HG02885 (cell line): ENCODE results near the gene ASTN2.

Experiments
- ATAC-seq: cut with Tn5 transposase; IDR thresholded peaks from one replicate; pipeline ENCODE4 v1.9.1; 2021; ENCODE audit warnings: mild to moderate bottlenecking; ENCODE audit not compliant: unreplicated experiment, poor library complexity

ASTN2 gene

DNA sequence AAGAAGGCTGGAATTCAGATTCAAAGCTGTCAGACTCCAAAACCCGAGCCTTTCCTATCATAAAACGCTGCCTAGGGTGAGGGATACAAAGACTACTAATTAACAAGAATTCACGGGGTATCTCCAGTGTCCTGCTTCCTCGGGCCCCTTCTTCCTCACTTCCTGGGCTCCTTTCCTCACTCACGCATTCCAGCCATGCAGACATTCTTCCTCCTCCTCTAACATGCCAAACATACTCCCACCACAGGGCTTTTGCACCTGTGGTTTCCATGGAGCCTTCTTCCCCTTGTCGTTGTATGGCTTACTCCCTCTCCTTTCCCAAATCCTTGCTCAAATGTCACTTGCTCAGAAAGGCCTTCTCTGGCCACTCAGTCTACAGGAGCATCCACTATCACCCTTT is 919.1 kb downstream of the ASTN2 start:
- ATAC-seq, result no peak

DNA sequence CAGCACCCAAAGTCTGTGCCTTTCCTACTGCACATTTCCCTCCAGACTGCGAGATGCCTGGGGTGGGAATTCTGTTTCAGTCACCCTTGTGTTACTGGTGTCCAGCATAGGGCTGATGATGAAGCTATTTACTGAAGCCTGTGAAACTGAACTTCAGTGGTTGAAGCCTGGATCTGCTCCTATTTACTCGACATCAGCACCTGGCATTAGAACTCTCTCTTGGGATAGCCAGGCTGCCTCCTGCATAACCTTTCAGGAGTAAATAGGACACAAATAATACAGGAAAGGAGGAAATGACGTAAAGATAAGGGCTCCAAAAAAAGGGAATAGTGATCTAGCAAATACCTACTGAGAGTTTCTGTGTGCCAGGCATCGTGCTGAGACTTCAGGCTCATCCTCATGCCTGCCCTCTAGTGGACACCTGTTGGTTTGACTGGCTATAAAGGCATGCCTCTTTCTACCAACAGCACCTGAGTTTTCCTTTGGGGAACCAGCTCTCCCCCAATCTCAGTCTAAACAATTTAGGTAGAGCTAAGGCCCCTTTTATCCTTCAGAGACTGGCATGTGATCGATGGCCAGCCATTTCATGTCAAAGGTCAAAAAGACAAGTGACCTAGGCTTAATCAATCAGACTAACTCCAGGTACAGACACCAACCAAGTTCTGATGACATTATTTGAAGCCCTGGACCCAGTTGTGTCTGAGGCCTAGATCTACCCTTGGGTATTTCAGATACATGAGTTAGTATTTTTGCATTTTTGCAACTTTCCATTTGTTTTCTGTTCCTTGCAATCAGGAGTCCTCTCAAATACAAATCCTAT is 919.8 kb downstream of the ASTN2 start:
- peak; percentile 80 for ATAC-seq

DNA sequence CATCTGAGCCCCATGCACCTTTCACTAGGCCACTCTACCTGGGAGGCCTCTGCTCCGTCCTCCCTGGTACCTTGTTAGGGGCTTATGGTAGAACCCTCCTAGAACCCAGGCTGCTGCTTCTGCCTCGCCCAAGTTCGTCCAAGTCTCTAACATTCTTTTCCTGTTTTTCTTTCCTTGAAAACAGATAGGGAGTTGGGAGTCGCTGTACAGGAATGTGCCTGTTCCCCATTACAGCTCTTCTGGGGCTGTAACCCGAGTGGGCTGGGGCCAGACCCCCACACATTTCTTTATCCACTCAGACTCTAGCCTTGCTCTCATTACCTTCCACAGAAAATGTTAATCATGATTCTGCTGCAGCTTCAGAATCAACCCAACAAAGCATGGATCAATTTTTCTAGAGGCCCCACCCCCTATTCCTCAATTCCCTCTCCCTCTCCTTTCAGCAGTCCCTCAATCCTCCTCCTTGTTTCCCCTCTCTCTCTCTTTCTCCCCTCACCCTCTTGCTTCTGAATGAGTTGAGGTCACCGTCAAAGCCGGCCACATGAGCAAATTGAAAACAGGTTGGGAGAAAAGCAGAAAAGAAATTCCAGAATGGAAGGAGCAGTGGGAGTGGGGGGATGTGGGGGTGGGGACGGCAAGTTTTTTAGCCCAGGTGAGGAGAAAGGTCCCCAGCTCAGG is 921.5 kb downstream of the ASTN2 start:
- no peak for ATAC-seq

DNA sequence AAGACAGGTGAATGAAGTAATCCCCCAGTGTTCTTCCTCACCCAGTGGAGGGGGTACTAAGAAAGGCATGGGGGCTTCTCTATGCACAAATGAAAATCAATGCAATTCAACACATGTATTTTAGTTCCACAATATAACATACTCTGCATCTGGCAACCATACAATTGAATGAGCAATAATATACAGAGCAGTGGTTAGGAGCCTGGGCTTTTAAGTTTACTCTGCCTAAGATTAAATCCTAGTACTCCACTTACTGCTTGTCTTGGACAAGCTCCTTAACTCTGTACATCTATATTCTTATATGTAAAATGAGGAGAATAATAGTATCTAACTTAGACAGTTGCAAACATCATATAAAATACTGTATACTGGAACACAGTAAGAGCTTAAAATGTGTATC is 923.2 kb downstream of the ASTN2 start:
- ATAC-seq, result no peak

DNA sequence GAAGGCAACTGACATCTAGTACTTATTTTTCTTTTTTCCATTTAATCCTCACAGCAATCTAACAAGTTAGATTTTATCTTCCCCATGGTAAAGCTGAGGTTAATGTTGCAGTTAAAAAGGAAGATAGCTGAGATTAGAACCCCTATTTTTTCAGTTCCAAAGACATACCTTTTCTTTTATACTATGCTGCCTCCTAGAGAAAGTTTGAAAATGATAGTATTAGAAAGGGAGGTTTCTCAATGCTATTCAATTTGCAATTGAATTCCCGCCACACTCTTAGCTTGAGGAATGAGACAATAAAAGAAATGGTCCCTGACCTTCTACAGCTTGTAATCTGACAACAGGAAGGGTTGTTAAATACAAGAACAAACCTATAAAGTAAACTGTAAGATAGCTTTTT is 923.6 kb downstream of the ASTN2 start:
- no peak for ATAC-seq

DNA sequence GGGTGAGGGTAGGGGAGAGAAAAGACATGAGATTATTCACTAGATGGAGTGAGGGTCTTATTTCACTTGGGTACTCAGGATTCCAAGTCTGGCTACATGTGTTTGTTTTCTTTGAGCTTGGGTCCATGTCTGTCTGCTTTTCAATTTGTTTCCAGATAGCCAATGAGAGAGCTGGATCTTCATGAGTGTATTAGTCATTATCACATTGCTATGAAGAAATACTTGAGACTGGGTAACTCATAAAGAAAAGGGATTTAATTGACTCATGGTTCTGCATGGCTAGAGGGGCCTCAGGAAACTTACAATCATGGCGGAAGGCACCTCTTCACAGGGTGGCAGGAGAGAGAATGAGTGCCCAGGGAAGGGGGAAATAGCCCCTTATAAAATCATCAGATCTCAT is 924.5 kb downstream of the ASTN2 start:
- no peak for ATAC-seq

DNA sequence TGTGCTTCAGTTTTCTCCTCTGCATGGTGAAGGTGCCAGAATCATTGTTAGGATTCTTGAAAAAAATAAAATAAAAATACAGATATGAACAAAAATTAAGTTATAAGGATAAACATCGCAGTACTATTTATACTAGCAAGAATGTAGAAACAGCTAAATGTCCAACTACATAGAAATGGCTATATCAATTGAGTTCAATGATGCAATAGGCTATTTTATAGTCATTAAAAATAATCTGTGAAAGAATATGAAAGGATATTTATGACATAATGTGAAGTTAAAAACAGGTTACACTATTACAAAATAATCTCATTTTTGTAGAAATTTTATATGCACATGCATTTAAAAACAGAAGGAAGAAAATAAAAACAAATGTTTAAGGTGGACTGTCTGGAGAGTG is 926.5 kb downstream of the ASTN2 start:
- ATAC-seq, result no peak

DNA sequence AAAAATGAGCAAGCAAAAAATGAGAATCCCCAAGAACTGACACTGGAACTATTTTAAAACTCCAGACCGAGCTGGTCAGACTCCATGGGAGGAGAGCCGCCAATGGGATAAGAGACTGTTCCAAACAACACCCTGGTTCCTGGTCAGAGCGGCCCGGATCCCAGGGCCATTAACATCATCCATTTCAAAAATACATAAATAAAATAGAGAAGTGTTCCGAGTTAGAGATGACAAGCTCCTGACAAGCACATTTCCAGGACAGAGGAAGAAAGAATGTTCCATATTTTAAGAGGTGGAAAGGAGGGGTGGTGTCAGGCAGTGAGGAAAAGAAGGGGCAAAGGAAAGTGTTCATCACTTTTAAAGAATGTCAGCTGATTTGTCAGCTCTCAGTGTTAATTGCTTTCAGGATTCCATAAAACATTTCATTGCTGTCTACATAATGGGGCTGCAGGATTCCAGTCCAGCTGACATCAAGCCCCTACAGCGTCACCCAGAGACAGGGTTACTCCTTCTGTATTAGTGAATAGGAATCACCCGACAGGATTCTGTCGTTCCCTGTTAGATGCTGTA is 930.3 kb downstream of the ASTN2 start:
- no peak for ATAC-seq

DNA sequence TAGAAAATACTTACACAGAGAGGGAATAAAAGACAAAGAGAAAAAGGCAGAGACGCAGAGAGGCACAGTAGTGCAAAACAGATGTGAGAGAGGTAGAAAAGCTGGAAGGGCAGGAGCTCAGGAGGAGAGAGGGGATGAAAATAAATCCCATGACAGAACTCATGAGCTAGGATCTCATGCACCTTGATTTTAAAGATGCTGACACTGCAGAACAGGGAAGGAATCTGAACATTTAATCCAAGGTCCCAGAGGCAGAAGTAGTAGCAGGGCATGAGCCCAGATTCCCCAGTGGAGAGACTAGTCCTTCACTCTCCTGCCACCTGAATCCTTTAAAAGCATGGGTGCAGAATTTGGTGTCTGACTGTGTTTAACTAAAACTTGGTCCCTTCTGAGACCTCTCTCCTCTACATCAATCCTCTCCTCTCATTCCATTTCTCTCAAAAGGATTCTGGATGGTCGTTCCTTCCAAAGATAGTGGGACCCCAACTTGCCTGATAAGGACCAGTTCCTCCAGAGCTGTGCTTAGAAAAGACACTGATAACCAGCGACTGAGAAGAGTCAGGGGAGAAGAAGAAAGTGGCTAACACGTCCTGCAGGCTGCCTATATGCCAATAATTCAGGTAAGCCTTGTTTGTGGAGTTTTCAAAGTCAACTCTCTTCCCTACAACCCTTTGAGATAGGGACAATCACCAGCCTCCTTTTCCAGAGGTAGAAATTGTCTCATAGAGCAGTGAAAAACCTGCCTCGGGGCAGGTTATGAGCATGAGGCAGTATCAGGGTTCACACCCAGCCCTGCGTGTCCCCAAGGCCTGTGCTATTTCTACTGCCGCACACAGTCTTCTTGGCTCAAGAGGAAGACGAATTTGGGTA is 931.0 kb downstream of the ASTN2 start:
- no peak for ATAC-seq

DNA sequence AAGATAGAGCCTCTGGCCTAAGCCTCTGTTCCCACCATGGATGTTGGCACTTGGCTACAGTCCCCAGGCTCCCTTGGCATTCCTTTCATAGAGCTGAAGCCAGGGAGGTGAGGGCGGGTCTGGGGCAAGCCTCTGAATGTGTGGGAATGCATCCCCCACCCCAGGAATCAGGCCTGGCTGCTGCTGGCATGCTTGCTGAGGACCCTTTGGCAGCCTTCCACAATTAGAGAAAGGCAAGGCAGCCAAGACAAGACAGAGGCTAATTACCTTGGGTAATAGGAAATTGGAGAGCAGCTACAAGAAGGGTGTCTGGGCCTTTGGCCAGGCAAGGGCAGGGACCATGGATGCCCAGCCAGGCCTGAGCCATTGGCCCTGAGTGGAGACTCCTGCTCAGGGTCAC is 932.1 kb downstream of the ASTN2 start:
- ATAC-seq, result no peak

DNA sequence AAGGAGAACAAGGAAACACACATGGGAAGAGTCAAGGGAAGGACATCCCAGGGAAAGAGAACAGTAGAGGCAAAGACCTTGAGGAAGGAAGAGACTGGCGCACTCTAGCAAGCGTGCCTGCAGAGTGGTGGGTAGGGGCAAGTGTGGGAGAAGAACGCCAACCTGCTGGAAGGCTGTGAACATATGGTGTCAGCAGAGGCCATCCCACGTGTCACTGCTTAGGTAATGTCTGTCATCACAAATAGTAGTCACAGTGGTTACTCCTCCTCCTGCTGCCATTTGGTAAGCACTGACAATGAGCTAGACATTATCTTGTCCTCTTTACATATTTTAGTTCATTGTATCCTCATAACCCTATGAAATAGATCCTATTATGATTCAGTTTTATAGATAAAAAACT is 934.2 kb downstream of the ASTN2 start:
- ATAC-seq, result no peak

DNA sequence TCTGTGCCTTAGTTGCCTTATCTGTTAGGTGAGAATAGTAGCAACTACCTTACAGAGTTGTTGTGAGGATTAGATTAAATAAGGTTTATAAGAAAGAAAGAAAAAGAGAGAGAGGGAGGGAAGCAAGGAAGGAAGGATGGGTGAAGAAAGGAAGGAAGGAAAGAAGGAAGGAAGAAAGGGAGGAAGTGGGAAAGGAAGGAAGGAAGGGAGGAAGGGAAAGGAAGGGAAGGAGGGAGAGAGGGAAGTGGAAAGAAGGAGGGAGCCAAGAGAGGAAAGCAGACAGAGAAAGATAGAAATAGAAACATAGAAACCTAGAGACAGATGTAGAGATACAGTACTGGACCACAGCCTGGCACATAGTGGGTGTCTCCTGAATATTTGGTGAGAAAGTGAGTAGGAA is 934.9 kb downstream of the ASTN2 start:
- ATAC-seq, result no peak

DNA sequence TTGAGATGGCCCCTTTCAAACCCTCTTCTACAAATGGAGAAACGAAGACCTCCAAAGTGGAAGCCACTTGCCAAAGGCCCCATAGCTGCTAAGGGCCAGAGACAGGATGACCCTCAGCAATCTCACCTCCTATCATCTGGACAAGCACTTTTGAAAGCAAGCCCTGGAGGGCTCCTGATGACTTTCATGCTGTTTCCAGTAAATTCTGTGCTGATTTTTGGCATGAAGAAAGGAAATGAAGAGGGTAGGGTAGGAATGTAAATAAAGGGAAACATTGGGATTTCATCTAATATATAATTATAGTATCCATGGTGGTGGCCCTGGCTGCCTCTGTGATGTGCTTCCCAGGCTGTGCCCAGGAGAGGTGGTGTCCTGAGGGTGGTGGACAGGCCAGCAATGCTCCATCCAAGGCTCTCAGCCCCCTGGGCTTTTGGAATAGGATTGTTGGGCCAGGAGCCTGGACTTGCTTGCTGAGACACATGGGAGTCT is 935.8 kb downstream of the ASTN2 start:
- ATAC-seq, result no peak

DNA sequence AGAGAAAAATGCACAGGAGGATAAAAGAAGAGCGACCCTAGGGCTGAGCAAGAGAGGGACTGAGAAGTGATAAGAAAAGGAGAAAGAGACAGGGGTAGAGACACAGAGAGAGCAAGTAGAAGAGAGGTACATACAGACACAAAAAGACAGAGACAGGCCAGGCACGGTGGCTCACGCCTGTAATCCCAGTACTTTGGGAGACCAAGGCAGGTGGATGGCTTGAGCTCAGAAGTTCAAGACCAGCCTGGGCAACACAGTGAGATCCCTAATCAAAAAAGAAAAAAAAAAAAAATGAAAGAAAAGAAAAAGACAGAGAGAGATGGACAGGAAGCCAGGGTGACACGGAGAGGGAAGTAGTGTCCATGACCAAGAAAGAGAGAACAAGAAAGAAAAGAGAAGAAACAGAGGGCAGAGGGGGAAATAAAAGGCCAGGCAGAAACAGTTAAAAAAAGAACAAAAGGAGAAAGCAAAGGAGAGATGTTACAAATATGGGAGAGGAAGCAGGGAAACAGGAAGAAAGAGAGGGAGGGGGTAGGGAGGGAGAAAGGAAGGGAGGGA is 937.2 kb downstream of the ASTN2 start:
- ATAC-seq, result no peak

DNA sequence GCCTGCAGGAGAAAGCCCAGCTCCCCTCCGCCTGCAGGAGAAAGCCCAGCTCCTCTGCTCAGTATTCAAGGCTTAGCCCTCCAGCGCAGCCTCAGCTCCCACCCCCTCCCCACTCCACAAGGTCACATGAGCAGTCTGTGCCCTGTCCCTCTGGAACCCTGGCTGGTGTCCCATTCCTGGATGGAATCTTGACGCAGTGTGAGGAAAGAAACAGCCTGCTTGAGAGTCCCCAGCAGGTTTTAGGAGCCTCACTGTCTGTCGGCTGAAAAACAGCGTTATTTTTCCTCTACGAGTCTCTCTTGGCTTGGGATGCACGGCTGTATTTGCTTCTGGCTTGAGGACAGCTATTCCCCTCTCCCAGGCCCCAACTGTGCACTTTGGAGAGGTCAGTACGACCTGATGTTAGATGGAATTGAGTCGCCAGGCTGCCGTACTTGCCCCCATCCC is 937.9 kb downstream of the ASTN2 start:
- ATAC-seq, result no peak

DNA sequence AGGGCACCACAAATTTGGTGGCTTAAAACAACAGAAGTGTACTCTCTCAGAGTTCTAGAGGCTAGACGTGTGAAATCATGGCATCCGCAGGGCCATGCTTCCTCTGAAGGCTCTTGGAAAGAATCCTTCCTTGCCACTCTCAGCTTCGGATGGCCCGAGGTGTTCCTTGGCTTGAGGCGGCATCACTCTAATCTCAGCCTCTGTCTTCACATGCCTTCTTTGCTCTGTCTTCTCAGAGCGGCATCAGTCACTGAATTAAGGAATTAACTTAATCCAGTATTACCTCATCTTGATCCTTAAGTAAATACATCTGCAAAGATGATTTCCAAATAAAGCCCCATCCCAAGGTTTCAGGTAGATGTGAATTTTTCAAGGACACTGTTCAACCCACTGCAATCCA is 938.9 kb downstream of the ASTN2 start:
- ATAC-seq, result no peak

DNA sequence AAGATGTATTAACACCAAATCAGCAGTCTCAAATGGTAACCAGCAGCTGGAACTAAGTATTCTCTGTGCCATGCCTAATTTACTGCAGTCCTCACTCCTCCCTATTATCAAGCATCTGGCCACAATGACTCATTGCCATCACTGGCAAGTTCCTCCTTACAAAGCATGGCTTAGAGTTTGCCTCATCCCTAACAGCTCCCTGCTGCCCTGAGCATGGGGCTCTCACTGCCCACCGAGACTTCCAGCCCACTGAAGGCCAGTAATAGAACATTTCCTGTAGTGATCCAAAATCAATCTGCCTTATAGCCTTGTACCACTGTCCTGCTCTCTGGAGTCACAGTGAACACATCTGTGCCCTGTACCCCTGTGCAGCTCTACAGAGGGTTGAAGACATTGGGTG is 939.7 kb downstream of the ASTN2 start:
- no peak for ATAC-seq

DNA sequence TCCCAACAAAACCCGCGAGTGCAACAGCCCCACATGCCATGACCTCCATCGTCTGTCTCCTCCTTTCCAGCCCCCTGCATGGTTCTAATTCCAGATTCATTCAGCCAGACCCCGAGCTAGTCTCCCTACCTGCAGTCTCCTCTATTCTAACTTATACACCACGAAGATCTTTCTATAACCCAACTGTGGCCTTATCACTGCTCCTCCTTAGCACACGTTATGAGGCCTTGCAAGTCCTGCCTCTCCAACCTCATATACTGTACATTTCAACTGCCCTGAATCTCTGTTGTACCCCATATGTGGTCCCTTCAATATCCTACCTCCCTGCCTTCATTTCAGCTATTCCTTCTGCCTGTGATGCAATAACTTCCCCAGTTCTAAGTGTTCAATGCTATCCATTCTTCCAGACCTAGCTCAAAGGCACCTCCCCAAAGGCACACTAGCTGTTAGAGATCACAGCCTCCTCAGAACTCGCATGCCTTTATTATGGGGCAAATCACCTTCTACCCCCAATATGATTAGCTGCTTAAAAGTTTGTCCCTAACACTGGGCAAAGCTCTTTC is 942.8 kb downstream of the ASTN2 start:
- no peak for ATAC-seq

DNA sequence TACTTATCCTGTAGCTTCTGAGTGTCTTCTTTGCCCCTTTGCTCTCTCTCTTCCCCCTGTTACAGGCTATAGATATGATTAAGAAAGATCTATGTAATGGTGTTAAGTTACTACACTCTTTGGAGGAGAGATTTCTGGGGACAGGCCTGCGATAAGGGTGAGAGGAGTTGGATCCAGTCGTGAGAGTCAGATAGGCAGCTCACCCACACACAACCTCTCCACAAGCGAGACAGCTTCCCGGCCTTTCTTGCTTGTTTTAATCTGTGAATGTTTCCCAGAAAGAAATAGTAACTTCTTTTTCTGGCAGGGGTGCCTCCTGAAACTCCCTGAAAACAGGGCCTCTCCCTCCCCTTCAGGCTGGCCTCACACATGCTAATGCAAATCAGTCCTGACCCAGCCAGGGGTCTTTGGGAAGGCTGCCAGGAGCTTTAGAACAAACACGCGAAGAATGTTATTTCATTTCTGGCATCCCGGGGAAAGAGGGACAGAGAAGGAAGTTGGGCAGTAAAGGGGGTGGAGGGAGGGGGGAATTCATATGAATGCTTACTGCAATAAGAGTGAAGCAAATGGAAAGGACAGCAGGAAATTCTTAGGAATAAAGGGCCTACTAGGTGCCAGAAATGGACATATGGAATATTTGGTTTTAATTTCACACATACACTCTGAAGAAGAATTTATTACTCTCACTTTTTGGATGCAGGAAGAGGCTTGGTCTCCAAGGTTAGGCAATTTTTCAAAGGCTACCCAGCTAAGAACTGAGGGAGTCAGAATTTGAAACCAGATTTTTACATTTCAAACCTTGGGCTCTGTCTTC is 943.6 kb downstream of the ASTN2 start:
- no peak for ATAC-seq
